Inflammatory macrophage treated with lipopolysaccharide for 4 hours (primary cell): ENCODE measurements around the gene RDH5.

Source experiments
- DNase-seq: peaks from one replicate; pipeline ENCODE4 v3.0.0-alpha.2; 2020

The RDH5 gene, protein sequence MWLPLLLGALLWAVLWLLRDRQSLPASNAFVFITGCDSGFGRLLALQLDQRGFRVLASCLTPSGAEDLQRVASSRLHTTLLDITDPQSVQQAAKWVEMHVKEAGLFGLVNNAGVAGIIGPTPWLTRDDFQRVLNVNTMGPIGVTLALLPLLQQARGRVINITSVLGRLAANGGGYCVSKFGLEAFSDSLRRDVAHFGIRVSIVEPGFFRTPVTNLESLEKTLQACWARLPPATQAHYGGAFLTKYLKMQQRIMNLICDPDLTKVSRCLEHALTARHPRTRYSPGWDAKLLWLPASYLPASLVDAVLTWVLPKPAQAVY

GRCh38 chr12:55720071-55720564, at the start of gene RDH5:
RDH5 (plus strand) TSS chr12:55720393; CDS start chr12:55721185, 792 bp downstream.
- no peak for DNase-seq

GRCh38 chr12:55671746-55672145, 48.4 kb upstream of the RDH5 start:
- no peak for DNase-seq

GRCh38 chr12:55673638-55674037, 46.6 kb upstream of the RDH5 start:
- DNase-seq: peak; percentile 72

DNA sequence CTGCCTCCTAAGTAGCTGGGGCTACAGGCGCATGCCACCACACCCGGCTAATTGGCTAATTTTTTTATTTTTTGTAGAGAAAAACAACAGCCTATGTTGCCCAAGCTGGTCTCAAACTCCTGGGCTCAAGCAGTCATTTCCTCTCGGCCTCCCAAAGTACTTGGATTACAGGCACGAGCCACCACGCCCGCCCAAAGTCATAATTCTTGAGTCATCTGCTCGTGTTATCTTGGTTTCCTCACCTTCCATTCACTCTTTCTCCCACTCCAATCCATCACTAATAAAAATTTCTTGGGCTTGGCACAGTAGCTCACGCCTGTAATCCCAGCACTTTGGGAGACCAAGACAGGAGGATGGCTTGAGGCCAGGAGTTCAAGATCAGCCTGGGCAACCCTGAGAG, 44.5 kb upstream of the RDH5 start:
- peak; percentile 77 for DNase-seq

- peak; percentile 90 for DNase-seq
These were observed 43.5 kb upstream of the RDH5 start for GRCh38 chr12:55676707-55677106.

GRCh38 chr12:55679691-55680090, 40.5 kb upstream of the RDH5 start:
- no peak for DNase-seq

GRCh38 chr12:55681142-55682077, 38.8 kb upstream of the RDH5 start:
- peak; percentile 33 for DNase-seq

GRCh38 chr12:55682087-55682796, 38.0 kb upstream of the RDH5 start:
- no peak for DNase-seq

DNA sequence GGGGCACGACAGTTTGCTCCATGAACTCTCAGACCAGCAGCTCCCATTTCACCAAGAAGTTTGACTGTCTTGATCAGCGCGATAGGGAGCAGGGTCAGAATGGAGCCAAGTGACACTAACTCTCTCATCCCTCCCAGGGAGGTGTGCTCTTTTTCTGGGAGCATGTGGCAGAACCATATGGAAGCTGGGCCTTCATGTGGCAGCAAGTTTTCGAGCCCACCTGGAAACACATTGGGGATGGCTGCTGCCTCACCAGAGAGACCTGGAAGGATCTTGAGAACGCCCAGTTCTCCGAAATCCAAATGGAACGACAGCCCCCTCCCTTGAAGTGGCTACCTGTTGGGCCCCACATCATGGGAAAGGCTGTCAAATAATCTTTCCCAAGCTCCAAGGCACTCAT, 36.5 kb upstream of the RDH5 start:
- no peak for DNase-seq

- DNase-seq: no peak
These were observed 35.3 kb upstream of the RDH5 start for GRCh38 chr12:55684761-55685370.

DNA sequence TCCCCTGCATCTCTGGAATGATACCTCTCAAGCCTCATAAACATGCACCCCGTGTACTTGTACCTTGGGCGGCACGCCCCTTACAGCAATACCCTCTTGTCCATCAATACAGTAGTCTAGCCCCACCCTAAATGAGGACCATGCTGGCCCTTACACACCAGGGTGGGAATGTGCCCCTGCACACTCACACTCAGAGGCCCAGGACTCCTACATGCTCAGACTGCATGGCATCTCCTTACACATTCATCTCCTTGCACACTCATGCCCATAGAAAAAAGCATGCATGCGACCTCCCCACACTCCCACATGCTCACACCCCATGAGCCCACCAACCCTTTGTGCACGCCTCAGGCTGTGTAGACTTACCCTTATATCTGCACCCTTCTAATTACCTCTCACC, 34.5 kb upstream of the RDH5 start:
- DNase-seq: no peak

DNA sequence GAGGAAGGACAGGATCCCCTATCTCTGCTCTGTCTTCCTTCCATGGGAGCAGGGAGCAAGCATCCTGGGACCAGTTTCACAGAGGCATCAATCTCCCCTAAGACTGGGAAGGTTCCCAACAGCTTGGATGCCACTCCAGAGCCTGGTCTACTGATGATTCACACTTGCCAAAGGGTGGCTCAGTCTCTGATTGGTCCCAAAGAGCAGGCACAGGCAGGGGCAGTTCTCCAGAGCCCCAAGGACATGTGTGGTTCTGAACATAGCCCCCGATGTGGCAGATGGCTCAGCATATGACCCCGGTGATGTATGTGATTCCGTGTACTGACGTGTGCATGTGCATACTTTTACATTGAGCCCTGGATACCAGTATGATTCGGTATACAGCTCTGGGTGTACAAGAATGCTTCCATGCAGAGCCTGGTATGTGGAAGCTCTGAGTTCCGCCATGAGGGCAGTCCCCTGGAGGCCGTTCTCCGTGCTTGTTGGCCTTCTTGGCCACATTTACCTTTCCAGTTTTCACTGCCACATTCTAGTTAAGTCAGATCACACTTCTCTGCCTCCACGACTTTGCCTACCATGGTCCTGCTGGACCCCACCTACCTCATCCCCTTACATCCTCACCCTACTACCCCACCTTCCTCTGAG, 33.7 kb upstream of the RDH5 start:
- DNase-seq: no peak

DNA sequence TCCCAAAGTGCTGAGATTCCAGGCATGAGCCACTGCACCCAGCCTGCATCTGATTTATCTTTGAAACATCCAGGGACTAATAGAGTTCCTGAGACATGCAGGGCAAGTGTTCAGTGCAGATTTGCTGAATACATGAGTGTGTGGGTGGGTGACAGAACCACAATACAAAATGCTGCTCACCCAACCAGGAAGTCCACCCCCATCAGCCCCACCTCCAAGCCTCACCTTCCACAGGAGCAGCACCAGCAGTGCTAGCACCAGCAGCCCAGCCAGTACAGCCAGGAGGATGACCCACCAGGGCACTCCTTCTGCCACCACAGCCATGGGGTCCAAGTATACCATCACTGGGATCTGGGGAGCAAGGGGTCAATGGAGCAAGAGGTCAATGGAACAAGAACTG, 32.4 kb upstream of the RDH5 start:
- DNase-seq: no peak

- DNase-seq: no peak
These were observed 31.2 kb upstream of the RDH5 start for GRCh38 chr12:55688716-55689655.

GRCh38 chr12:55692631-55693322, 27.4 kb upstream of the RDH5 start:
- no peak for DNase-seq

GRCh38 chr12:55693323-55694187, 26.6 kb upstream of the RDH5 start:
- DNase-seq: no peak

- no peak for DNase-seq
These were observed 26.0 kb upstream of the RDH5 start for GRCh38 chr12:55694188-55694515.

DNA sequence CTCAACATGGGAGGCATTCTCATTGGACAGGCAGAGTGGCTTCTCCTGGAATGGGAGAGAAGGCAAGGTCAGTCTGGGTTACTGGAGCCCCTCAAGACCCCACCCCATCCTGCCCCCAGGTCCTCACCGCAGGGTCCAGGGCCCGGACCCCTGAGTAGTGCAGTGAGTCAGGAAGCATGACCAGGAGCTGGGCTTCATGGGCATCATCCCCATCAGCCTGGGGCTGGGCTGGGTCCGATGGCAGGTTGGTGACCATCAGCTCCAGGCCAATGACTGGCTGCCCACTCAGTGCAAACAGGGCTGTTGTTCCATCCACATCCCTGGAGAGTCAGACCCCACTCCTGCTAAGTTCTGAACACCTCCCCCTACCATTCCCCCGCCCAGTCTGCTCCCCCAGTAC, 25.5 kb upstream of the RDH5 start:
- no peak for DNase-seq

DNA sequence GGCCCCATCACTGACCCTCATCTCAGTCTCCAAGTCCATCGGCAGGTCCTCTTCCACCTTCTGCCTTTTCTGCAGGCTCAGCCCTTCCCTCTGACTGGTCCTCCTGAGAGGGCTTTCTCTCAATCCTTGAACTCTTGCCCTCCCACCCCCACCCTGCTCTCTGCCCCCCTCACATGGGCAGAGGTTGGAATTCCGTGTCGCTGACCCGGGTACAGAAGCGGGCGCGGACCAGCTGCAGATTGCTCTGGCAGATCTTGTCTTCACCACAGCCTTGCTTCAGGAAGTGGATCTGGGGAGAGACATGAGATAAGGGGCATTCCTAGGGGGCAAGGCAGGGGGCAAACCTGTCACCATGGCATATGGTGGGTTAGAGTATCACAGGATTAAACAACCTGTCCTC, 24.8 kb upstream of the RDH5 start:
- no peak for DNase-seq

GRCh38 chr12:55696141-55696540, 24.1 kb upstream of the RDH5 start:
- no peak for DNase-seq
